GM19043 (cell line): ENCODE data around the gene LRMDA.

Experiments used
- ATAC-seq: cut with Tn5 transposase; IDR thresholded peaks from one replicate; pipeline ENCODE4 v1.9.1; 2021; ENCODE audit warnings: low read depth; ENCODE audit not compliant: unreplicated experiment

Gene LRMDA

GRCh38 chr10:76160446-76161300 is 729.2 kb downstream of the LRMDA start:
- no peak for ATAC-seq

- no peak for ATAC-seq
Measured at GRCh38 chr10:76161301-76161582, 729.8 kb downstream of the LRMDA start.

GRCh38 chr10:76168437-76168836 is 737.0 kb downstream of the LRMDA start:
- ATAC-seq: no peak

DNA sequence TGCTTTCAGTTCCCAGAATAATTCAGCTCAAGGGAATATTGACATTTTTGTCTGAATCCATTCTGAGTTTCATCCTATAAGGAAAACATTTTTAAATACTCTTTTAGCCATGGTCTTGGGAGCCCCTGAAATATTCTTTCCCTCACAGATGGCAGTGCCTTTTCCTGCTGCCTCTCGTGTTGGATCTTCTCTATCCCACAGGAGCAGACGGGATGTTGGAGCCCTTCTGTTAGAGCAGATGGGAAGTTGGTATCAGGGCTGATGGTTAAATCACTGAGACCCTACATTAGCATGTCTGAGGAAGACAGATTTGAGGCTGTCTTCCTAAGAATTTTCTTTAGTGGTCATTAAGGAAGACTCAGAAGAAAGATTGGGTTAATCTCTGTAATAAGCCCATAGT is 737.8 kb downstream of the LRMDA start:
- no peak for ATAC-seq

GRCh38 chr10:76172020-76172419 is 740.6 kb downstream of the LRMDA start:
- ATAC-seq: no peak

DNA sequence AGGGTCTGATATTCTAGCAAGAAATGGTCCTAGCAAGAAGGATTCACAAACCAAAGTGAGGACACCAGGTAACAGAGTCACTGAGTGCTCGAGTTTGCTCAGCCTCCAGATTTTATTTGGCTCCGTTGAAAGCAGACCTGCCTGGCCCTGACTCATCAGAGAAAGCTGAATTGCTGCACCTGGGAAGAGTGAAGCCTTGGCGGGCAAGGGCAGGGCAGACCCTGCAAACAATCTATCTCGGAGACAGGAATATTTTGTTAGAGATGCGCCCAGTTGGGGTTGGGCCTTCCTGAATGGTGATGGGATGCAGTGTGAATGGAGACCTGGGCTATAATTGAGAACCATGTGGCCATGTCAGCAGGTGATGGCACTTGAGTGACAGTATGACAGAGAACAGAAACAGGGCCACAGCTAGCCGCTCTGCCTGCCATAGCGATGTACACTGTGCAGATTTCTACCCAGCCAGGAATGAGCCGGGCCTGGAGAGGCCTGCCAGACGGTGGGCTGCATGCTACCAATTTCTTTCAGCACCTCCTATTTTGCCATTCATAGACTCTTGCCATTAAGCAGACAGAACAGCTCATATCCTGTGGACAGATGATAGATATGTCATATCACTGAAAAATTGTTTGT is 744.2 kb downstream of the LRMDA start:
- no peak for ATAC-seq

DNA sequence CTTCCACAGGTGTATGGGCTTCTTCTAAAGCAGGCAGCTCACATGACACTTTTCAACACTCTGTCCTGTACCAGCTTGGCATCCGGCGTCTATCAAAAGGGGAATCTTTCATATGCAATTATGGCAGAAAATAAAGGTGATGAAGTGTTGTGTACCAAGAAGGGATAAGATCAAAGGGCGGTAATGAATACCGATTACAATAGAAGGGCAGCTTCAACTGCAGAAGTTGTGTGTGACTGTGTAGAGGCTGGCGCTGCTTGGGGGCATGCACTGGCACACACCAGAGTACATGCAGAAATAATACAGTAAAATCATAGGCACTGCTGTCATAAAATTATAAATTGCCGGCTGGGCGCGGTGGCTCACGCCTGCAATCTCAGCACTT is 744.7 kb downstream of the LRMDA start:
- ATAC-seq: no peak

DNA sequence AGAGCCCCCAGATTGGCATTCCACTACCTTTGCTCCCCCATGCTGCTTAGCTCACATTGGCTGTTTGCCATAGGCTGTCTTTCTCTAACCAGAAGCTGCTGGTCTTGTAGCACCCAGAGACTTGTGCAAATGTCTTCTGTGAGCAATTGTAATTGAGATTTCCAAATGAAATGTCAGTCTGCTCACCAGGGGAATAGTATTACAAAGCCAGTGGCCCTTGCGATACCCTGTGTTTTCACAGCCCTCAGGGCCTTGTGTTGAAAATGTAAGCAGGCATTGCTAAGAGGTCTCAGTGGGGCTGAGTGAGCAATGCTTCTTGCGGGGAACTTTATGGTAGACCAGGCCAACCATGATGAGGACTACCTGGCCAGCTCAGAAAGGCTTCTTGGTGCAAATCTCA is 746.5 kb downstream of the LRMDA start:
- no peak for ATAC-seq

GRCh38 chr10:76178532-76179292 is 747.3 kb downstream of the LRMDA start:
- no peak for ATAC-seq

DNA sequence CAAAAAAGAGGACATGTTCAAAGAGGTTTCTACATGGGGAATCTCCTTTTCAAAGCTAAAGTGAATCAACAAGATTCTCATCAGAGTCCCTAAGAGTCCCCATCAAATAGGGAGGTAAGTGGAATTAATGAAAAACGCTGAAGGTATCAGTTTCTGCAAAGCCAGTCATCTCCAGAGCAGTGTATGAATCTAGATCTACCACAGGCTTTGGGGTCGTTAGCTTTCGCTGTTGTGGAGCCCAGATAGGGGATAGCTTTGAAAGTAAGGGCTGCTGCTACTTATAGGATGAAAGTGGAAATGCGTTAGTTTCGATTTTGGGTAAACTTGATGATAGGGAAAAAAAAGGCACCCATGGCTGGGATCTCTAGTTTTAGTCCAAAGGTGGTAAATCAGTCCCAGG is 748.4 kb downstream of the LRMDA start:
- ATAC-seq: no peak

GRCh38 chr10:76184647-76185046 is 753.2 kb downstream of the LRMDA start:
- ATAC-seq: no peak

DNA sequence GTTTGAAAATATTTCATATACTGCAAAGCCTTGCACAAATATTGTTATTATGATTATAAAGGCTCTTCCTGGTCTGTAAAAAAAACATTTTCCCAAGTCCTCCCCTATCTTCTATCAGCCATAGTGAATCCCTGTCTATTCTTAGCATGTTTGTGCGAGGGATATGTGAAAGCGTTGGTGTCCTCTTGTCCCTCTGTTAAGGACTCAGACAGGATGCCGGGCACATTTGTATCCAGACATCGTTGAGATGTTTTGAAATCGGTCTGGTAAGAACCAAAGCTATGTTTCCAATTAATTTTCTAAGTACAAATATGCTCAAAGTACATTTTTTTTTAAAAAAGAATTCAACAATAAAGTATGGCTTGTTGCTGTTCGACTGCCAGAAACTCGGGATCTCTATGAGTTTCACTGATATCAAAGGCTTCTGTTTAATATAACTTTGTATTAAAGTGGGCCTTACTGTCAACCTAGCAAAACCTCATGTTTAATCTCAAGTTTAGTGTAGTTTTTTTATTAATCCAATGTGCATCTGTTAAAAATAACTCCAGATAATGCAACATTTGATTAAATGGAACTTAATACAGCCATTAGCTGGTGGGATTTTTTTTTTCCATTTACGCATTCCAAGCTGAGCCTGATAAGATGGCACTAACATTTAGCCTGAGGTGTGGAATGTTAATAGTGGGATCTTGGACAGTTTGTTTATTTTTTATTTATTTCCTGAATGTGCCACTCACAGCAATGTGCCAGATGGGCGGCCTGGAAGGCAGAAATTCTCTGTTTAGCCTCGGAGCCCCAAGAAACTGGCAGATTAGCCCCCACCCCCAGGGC is 754.3 kb downstream of the LRMDA start:
- ATAC-seq: no peak

- ATAC-seq: no peak
Measured at GRCh38 chr10:76188216-76188615, 756.8 kb downstream of the LRMDA start.

DNA sequence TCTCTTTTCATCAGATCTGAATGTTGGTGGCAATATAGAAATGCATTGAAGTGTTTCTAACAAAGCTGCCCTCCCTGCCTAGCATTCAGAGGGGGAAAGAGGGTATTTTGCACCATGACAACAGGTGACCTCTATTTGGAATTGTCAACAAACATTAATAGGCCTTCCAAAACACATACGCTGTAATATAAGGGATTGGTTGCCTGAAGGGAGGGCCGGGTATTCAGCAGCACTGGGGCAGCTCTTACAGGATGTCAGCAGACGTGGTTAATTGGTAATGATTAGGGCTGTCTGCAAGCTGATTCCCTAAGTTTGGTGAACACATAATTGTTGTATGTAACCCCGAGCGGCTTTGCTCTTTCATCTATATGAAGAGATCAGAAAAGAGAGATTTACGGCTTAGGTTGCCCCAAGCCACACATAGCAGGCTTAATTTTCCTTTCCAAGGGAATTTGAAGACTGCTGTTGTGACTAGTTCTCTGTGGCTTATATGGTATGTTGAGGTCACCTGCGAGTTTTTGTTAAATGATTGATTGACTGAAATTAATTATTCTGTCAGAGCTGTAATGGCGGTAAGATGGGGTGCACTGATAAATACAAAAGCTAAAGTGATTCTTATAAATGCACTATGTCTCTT is 759.3 kb downstream of the LRMDA start:
- ATAC-seq: no peak

GRCh38 chr10:76191336-76191735 is 759.9 kb downstream of the LRMDA start:
- no peak for ATAC-seq

DNA sequence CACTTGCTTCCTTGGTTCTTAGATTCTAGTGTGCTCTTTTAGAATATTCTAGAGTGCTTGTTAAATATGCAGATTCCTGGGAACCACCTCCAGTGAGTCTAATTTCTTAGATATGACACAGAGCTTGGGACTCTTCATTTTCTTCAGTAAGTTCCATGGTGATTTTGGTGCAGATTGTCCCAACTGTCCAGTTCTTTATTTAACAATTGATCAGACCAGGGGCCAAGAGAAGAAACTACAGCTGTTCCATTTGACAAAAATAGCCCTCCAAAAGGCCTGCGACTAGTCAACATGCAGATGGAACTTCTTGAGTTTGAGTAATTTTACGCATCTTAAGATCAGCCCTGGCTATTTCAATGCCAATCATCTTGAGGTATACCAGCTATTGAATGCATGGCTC is 760.7 kb downstream of the LRMDA start:
- no peak for ATAC-seq

DNA sequence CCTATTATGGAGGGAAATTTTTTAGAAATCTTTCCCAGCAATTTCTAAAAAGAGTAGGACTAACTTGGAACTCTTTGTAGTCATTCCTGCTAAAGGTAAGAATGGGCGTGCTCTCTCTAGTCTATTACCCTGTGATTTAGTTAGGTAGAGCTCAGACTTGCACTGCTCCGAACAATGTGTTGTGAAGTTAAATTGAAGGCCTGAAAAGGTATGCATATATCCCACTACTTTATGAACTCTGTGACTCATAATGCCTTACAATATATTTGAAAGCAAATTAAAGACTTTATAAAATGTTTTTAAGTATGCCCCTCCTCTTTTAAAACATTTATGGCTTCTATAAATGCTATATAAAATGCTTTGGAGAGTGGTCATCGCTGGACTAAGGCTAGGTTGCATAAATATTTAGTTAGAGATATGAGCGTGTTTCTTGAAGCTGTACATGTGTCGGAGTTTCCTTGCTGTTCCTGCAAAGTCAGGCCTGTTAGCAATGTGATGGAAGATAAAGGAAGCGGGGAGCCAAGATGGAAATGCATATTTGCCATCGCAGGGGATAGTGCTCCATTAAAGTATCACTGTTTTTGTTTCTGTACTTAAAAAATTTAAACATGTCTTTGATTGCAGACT is 761.4 kb downstream of the LRMDA start:
- ATAC-seq: no peak

- ATAC-seq: no peak
Measured at GRCh38 chr10:76195654-76196390, 764.4 kb downstream of the LRMDA start.

DNA sequence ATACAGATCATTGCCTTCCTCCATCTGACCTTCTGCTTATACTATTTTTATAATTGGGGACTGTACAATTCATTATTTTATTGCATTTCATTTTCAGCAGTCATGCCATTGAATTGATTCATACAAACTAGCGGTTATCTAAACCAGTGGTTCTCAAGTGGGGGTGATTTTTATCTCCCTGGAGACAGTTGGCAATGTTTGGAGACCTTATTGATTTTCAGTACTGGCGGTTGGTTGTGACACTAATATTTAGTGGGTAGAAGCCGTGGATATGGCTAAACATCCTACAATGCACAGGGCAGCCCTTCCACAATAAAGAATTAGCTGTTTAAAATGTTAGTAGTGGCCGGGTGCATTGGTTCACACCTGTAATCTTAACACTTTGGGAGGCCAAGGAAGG is 765.9 kb downstream of the LRMDA start:
- ATAC-seq: no peak
